Embryonic facial prominence (tissue), 1 donor: Measurements from ENCODE around the gene SMAD3.
"Not testable (repeated sequence)": the region's sequence is repeated elsewhere in the genome, so short reads cannot be mapped to it uniquely, and the experiment has no call there.

Source experiments
- DNase-seq: peaks from one replicate; pipeline ENCODE4 v3.0.0-alpha.2; 2016; ENCODE audit errors: extremely low spot score

Gene SMAD3

GRCh38 chr15:67109141-67110034, 44.0 kb downstream of the SMAD3 start:
- no peak for DNase-seq

GRCh38 chr15:67110361-67110781, 45.0 kb downstream of the SMAD3 start:
- no peak for DNase-seq

GRCh38 chr15:67110958-67111864, 45.8 kb downstream of the SMAD3 start:
- DNase-seq = no peak

GRCh38 chr15:67114046-67114445, 48.6 kb downstream of the SMAD3 start:
- DNase-seq = no peak

- no peak for DNase-seq
These were observed 49.6 kb downstream of the SMAD3 start for GRCh38 chr15:67114846-67115585.

- DNase-seq = no peak
These were observed 50.2 kb downstream of the SMAD3 start for GRCh38 chr15:67115586-67115969.

- DNase-seq = no peak
These were observed 51.3 kb downstream of the SMAD3 start for GRCh38 chr15:67116742-67117141.

- DNase-seq = no peak
These were observed 52.0 kb downstream of the SMAD3 start for GRCh38 chr15:67117370-67117769.

DNA sequence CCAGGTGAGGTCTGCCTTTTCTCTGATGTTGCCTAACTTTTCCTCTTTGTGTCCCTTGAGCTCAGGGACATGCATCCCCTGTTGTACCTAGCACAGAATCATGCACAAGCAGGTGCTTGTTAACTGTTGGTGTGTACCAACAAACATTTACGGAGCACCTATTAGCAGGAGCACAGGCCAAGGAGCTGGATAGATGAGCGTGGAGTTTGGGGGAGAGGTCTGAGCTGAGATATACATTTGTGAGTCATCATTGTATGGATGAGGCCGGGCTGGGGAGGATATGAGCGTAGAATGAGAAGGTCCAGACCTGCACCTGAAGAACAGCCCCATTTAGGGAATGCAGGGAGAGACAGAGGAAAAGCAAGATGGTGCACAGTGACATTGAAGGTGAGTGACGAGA, 53.4 kb downstream of the SMAD3 start:
- DNase-seq = no peak

DNA sequence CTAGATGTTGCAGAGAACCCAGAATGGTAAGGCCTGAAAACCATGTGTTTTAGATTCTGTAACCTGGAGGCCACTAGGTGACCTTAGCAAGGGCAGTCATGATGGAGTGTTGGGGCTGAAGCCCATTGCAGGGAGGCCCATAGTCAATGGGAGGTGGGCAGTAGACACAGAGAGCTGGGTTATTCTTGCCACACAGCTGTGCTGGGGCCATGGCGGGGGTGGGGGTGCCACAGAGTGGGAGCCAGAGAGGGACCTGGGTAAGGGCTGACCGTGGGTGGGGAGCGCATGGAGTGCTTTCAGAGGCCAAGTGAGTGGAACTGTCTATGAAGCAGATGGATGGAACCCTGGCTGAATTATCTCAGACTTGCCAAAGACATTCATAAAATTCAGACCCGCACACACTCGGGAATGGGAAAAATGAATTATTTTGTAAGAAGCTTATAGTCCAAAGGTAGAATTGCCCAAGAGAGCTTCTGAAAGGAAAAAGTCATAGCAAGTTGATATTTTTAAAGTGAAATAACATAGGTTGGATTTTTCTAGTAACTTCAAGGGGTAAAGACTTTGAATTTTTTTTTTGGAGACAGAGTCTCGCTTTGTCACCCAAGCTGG, 53.9 kb downstream of the SMAD3 start:
- DNase-seq = no peak

GRCh38 chr15:67120009-67120838, 54.8 kb downstream of the SMAD3 start:
- DNase-seq = no peak

DNA sequence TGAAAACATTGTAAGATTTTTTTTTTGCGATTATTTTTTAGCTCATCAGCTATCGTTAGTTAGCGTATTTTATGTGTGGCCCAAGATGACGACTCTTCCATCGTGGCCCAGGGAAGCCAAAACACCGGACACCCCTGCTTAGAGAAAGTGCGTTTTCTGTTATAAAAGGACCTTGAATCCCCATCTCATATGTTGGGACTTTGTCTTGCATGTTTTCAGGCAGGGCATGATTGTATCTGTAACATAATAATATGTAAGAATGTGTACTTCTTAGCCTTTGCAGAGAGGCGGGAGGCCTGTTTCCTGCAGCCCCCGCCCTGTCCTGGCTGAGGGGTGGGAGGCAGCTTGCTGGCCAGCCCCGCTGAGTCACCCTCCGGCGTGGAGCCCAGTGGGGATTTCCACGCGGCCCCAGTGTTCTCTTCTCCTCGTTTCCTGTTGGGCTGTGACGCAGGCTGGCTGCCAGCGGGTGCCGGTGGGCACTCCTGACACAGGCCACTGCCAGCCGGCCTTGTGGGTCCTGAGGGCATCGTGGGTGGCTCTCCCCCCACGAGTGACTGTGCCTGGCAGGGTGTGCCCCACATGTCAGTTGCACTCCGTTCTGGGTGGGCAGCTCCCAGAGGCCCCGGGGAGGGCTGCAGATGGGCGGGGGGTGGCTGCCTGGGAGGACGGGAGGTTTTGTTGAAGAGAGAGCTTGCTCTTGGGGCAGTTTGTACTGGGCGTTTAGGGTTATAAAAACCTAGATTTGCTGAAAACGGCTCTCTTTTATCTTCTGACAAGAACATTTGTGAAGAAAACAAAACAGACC, 55.6 kb downstream of the SMAD3 start:
- no peak for DNase-seq

- DNase-seq = no peak
These were observed 56.5 kb downstream of the SMAD3 start for GRCh38 chr15:67121644-67122605.

DNA sequence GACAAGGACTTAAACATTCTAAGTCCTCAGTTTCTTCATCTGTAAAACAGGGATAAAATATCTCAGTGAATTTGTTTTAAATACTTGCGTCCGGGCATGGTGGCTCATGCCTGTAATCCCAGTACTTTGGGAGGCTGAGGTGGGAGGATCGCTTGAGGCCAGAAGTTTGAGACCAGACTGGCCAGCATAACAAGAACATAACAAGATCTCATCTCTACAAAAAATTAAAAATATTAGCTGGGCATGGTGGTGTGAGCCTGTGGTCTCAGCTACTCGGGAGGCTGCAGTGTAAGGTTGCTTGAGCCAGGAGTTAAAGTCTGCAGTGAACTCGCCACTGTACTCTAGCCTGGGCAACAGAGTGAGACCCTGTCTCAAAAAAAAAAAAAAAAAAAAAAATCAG, 57.4 kb downstream of the SMAD3 start:
- DNase-seq = not testable (repeated sequence)

DNA sequence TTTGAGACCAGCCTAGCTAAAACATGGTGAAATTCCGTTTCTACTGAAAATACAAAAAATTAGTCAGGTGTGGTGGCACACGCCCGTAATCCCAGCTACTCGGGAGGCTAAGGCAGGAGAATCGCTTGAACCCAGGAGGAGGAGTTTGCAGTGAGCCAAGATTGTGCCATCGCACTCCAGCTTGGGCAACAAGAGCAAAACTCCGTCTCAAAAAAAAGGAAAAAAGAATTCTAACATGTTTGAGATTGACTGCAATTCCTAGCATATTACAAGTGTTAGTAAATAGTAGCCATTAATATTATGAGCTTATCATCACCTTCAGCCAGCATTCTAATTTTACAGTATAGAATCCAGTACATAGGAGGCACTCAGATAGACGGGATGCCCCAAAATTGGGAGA, 57.9 kb downstream of the SMAD3 start:
- DNase-seq = not testable (repeated sequence)

GRCh38 chr15:67124111-67124510, 58.7 kb downstream of the SMAD3 start:
- DNase-seq = no peak

GRCh38 chr15:67124911-67125588, 59.6 kb downstream of the SMAD3 start:
- DNase-seq = no peak
